Transverse colon (tissue), 4 donors: ENCODE results near the gene TRIM46.

ENCODE experiments used
- EP300 ChIP-seq: sonication (generic); formaldehyde crosslinking; IDR thresholded peaks from one replicate; pipeline ENCODE4 v1.6.1; 2017; ENCODE audit warnings: antibody characterized with exemption, low read depth
- POLR2A ChIP-seq: fragments of 450-650 bp; IDR thresholded peaks from one replicate; pipeline ENCODE4 v1.6.1; 2016; ENCODE audit warnings: antibody characterized with exemption, mild to moderate bottlenecking, moderate library complexity
- POLR2AphosphoS5 ChIP-seq, 3 donors: sonication (generic); formaldehyde crosslinking; IDR thresholded peaks; one replicate each; pipeline ENCODE4 v1.6.1; 2016; ENCODE audit warnings: antibody characterized with exemption in 3 of 3
- TF ChIP-seq, protein P1 (sequence below), 5 experiments: fragments of 200-600 bp in 3 of 5; fragments of 450-650 bp in 2 of 5; sonication (generic) in 3 of 5; IDR thresholded peaks; 1 replicate in 2 of 5; 2 replicates in 3 of 5; pipeline ENCODE4 v1.5.1; 2016 to 2017; ENCODE audit warnings: antibody characterized with exemption in 5 of 5, inconsistent platforms in 3 of 5, mild to moderate bottlenecking in 2 of 5, moderate library complexity in 1 of 5

DNA sequence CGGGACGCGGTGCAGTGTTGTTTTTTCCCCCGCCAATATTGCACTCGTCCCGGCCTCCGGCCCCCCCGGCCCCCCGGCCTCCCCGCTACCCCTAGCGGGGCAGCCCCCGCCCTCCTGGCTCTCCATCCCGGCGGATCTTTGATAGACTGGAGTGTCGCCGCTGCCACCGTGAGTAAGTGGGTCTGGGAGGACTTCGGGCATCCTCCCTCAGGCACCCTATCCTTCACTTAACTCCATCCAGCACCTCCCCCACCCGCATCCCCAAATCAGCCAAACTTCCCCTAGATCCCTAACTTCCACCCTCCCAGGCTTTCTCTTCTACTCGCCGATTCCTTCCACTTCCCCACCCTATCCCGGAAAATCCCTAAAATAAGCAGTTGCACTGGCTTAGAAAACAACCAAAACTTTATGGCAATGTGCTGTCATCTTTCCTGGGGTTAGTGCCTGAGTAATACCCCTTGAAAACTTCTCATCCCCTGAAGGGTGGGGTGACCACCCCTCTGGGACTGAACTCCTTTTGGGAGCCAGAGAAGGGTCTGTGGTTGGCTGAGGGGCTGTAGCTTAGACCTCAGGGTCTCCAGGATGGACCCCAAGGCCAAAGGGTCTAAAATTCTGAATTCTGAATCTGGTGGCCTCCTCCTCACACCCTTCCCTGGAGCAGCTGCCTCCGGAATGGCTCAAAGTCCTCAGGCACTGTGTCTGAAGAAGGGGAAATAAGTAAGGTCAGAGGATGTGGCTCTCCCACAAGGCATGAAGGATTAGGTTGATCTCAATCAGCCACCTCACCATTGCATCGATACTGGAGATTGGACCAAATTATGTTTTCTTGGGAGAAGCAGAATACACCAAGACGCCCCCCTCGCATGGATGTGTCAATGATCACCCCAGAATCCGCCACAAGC, 21.8 kb downstream of the TRIM46 start:
- TF ChIP-seq, protein P1, sequence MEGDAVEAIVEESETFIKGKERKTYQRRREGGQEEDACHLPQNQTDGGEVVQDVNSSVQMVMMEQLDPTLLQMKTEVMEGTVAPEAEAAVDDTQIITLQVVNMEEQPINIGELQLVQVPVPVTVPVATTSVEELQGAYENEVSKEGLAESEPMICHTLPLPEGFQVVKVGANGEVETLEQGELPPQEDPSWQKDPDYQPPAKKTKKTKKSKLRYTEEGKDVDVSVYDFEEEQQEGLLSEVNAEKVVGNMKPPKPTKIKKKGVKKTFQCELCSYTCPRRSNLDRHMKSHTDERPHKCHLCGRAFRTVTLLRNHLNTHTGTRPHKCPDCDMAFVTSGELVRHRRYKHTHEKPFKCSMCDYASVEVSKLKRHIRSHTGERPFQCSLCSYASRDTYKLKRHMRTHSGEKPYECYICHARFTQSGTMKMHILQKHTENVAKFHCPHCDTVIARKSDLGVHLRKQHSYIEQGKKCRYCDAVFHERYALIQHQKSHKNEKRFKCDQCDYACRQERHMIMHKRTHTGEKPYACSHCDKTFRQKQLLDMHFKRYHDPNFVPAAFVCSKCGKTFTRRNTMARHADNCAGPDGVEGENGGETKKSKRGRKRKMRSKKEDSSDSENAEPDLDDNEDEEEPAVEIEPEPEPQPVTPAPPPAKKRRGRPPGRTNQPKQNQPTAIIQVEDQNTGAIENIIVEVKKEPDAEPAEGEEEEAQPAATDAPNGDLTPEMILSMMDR (IDR thresholded peaks at IDR 0.05) = no peak
- TF ChIP-seq POLR2AphosphoS5 (IDR thresholded peaks at IDR 0.05) = no peak
- no peak for TF ChIP-seq POLR2A
- TF ChIP-seq EP300 = no peak
